GM12878 (cell line): ENCODE data around the gene NT5C3B. TPM values are rescaled to one million over a fixed set of nuclear protein-coding genes. Genes with fewer than 3 reads are reported as not detected.

Experiments used
- ATAC-seq: fragments of 200-7000 bp; cut with Tn5 transposase; 3 replicates; pipeline ENCODE4 v1.9.1; 2020; ENCODE audit warnings: mild to moderate bottlenecking, moderate library complexity
- BruUV-seq: library from RNA; stranded (reverse); fragments of 400-500 nt; replicated peaks from 2 replicates; lab custom pipeline; 2021; lab: Mats Ljungman, UMichigan
- CTCF ChIA-PET: fragments of 300-600 bp; sonication (Branson Sonifier 250); formaldehyde crosslinking; extraction: SDS; loops from one replicate; lab custom pipeline; 2021; ENCODE audit warnings: inconsistent platforms; lab: Yijun Ruan, JAX
- POLR2A ChIA-PET: fragments of 350-600 bp; formaldehyde crosslinking; extraction: SDS; loops from one replicate; lab custom pipeline; 2021; ENCODE audit warnings: inconsistent platforms; lab: Charles Lee
- RAD21 ChIA-PET: fragments of 300-600 bp; sonication (Branson Sonifier 250); formaldehyde crosslinking; loops from one replicate; lab custom pipeline; 2023; ENCODE audit warnings: antibody characterized with exemption; ENCODE audit not compliant: unreplicated experiment; lab: Charles Lee
- SMC1A ChIA-PET: fragments of 300-600 bp; sonication (Branson Sonifier 250); formaldehyde crosslinking; loops from one replicate; lab custom pipeline; 2023; ENCODE audit not compliant: unreplicated experiment, uncharacterized antibody; lab: Charles Lee
- DNase-seq: peaks from one replicate; pipeline ENCODE4 v3.0.0-alpha.2; 2011; ENCODE audit warnings: low read depth, low spot score
- FAIRE-seq: peaks from 3 replicates; lab custom pipeline; 2011; peaks lifted over from hg19 to GRCh38; lab: Jason Lieb, UNC
- H2AFZ ChIP-seq: 2 replicates; pipeline ENCODE4 v1.6.0; 2011; ENCODE audit warnings: low read depth, low read length, control low read depth; ENCODE audit not compliant: control insufficient read depth
- H3K27ac ChIP-seq: 2 replicates; pipeline ENCODE4 v1.5.1; 2011; ENCODE audit warnings: control low read depth; ENCODE audit not compliant: control insufficient read depth, insufficient read depth
- H3K27me3 ChIP-seq, 2 experiments: replicated peaks in 1 of 2; 2 replicates each; pipeline versions ENCODE4 v1.6.0 to v1.6.1; 2011; ENCODE audit warnings: low read length in 1 of 2; ENCODE audit not compliant: control insufficient read depth in 2 of 2, insufficient read depth in 2 of 2
- H3K36me3 ChIP-seq, 2 experiments: 2 replicates each; pipeline ENCODE4 v1.5.1; 2011; ENCODE audit warnings: low read length in 1 of 2; ENCODE audit not compliant: control insufficient read depth in 2 of 2, insufficient read depth in 2 of 2
- H3K4me1 ChIP-seq: 2 replicates; pipeline ENCODE4 v1.6.1; 2011; ENCODE audit warnings: mild to moderate bottlenecking, low read length, moderate library complexity, mixed read lengths; ENCODE audit not compliant: control insufficient read depth, insufficient read depth
- H3K4me2 ChIP-seq: 2 replicates; pipeline ENCODE4 v1.6.0; 2011; ENCODE audit warnings: control low read depth; ENCODE audit not compliant: control insufficient read depth, insufficient read depth
- H3K4me3 ChIP-seq: fragments of 200-600 bp; sonication (generic); 2 replicates; pipeline ENCODE4 v1.5.1; 2016
- H3K79me2 ChIP-seq: 2 replicates; pipeline ENCODE4 v1.6.0; 2011; ENCODE audit warnings: low read length; ENCODE audit not compliant: control insufficient read depth, insufficient read depth
- H3K9ac ChIP-seq: 2 replicates; pipeline ENCODE4 v1.8.0; 2011; ENCODE audit warnings: low read length, control low read depth, mixed read lengths; ENCODE audit not compliant: control insufficient read depth, insufficient read depth
- H3K9me3 ChIP-seq: replicated peaks from 3 replicates; pipeline ENCODE4 v1.5.1; 2011; ENCODE audit warnings: mild to moderate bottlenecking, low read length; ENCODE audit not compliant: control insufficient read depth, insufficient read depth
- H4K20me1 ChIP-seq: 2 replicates; pipeline ENCODE4 v1.6.0; 2011; ENCODE audit not compliant: control insufficient read depth, insufficient read depth
- MTA2 ChIP-seq: fragments of 450-650 bp; IDR thresholded peaks from 2 replicates; pipeline ENCODE4 v1.6.1; 2016; ENCODE audit warnings: low read depth, mild to moderate bottlenecking, moderate library complexity
- NFXL1 ChIP-seq: fragments of 450-650 bp; IDR thresholded peaks from 2 replicates; pipeline ENCODE4 v1.6.1; 2017; ENCODE audit warnings: antibody characterized with exemption, mild to moderate bottlenecking, borderline replicate concordance
- PML ChIP-seq: IDR thresholded peaks from 2 replicates; pipeline ENCODE4 v1.6.1; 2012; ENCODE audit warnings: low read length, inconsistent platforms
- POLR2AphosphoS5 ChIP-seq: IDR thresholded peaks from 2 replicates; pipeline ENCODE4 v1.6.1; 2011; ENCODE audit warnings: mild to moderate bottlenecking, low read length, inconsistent platforms
- ZZZ3 ChIP-seq: IDR thresholded peaks from 2 replicates; pipeline ENCODE4 v1.6.1; 2011; ENCODE audit warnings: low read depth; ENCODE audit not compliant: control insufficient read depth, insufficient read length
- WGBS: methylation state at CpG from one replicate; pipeline ENCODE4 v1.1.6; 2016; ENCODE audit warnings: low lambda C conversion rate; ENCODE audit not compliant: insufficient replicate concordance, insufficient coverage; ENCODE audit errors: missing lambda C conversion rate; 5-methylcytosine and 5-hydroxymethylcytosine counted together
- in situ Hi-C: fragments of 300-500 bp; cut with MboI; formaldehyde crosslinking; loops from 9 replicates; pipeline ENCODE4 v1.14.3; 2018; ENCODE audit warnings: mixed read lengths
- intact Hi-C: fragments of 100-400 bp; cut with micrococcal nuclease; formaldehyde crosslinking; loops from one replicate; pipeline ENCODE4 v1.14.2; 2022; ENCODE audit not compliant: unreplicated experiment
- polyA plus RNA-seq, 11 experiments: library from polyadenylated mRNA; depleted of rRNA in 4 of 11; unstranded in 6 of 11; stranded (reverse) in 5 of 11; fragments of >200 nt; fragmentation: Nextera tagmentation in 4 of 11; fragmentation: Illumina TruSeq in 1 of 11; extraction: Ambion mirVana in 4 of 11; extraction: Trizol in 1 of 11; gene quantifications; 1 replicate in 1 of 11; 2 replicates in 10 of 11; pipeline versions ENCODE4 v1.2.1 to v1.2.3, GENCODE V29; 2011 to 2016; ENCODE audit warnings: inconsistent platforms in 2 of 11, missing spikeins in 2 of 11, low read depth in 1 of 11
- total RNA-seq, 4 experiments: library from RNA; depleted of rRNA in 3 of 4; stranded (reverse); fragments of >200 nt in 3 of 4; fragmentation: Illumina TruSeq in 1 of 4; extraction: Trizol in 1 of 4; gene quantifications; 2 replicates each; pipeline versions ENCODE4 v1.2.1 to v1.2.3, GENCODE V29; 2013 to 2021
- TF ChIP-seq, protein P1 (sequence below): fragments of 150-350 bp; IDR thresholded peaks from 2 replicates; pipeline ENCODE4 v1.6.1; 2014; ENCODE audit warnings: mild to moderate bottlenecking, low read depth, low read length

The NT5C3B gene
- total and polyA plus RNA-seq, 10 of the 15 experiments (the other 5 are each of a cell fraction or from before 2014, with no cell fraction given): 0.52 to 64.6 (median 41.0) TPM

DNA sequence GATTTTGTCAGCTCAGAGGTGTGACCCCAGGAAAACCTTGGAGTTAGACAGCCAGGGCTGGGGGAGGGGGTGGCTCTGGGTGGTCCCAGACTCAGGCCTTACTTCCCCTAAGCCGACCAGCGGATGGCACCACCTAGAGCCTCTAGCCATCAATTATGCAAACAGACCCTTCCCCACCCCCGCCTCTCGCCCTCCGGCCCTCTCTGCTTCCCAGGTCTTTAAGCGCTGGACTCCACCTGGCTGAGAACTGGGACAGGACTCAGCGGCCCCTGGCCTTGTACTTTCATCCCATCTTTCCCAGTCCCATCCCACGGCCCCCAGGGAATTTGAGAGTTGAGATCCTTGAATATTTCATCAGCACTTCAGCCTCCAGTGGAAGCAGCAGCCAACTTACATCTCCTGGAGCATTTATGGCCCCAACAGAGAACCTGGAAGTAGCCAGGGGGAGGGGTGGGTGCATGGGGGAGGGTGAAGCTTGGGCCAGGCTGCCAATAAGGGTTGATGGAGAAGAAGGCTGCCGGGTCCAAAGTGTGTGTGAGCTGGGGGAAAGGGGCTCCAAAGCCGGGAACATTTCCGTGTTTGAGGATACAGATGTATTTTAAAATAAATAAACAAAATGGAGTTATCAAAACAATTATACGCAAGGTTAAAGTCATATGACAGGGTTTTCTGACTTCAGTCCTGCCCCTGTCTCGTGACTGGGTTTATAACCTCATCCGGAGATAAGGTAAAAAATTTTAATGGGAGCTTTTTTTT lies 42.1 kb downstream of the NT5C3B start (continued):
- TF ChIP-seq PML: no peak
- TF ChIP-seq ZZZ3: no peak
- TF ChIP-seq POLR2AphosphoS5: no peak

DNA sequence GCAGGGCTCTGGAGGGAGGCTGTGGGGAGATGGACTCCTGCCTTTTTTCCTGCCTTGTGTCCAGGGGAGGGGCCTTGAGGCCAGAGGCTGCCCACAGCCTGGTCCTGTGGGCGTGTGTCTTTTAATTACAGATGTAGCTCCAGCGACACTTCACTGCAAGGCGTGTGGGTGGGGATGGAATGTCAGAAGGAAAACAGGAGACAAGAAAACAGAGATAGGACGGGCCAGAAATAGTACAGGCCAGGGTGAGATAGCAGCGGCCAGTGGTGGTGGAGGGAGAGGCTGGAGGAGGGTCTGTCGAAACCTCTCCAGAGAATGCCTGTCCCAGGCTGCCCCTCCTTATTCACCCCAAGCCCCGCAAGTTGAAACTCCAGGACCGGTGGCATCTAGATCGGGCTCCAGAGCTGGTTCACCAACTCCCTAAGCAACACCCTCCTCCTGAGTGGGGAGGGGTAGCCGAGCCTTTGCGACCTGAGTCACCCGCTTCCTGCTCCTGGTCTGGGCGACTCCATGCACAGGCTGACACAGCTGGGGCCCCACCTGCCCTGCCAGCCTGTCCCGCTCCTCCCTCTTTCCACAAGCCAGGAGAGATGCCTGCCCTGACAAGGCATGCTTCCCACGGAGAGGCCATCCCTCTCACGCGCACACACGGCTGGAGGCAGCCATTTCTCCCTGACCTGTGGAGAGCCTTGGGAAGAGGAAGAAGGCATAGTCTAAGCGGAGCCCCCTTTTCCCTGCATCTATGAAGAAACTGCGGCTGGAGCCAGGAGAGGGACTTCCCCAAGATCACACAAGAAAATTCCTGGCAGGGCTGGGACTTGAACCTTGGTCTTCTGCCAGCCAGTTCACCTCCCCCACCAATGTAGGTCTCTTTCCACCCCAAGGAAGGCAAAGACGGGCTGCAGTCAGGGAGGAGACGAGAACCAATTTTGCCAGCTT lies 42.9 kb downstream of the NT5C3B start:
- intact Hi-C loops (no loop called here), in situ Hi-C loops (no loop called here)
- ATAC-seq (no peak), FAIRE-seq (no peak), DNase-seq (no peak)
- Histone ChIP-seq H2AFZ (no peak overlapping the region), H3K4me3 (no peak overlapping the region), H3K27me3 (no peaks in the 10 kb centered on the region), H3K79me2 (no peaks in the 10 kb centered on the region), H3K9me3 (no peaks in the 10 kb centered on the region), H3K9ac (no peak overlapping the region), H3K4me1 (no peaks in the 10 kb centered on the region), H3K36me3 (no peaks in the 10 kb centered on the region), H3K4me2 (no peak overlapping the region), H3K27ac (no peak overlapping the region), H4K20me1 (no peaks in the 10 kb centered on the region)
- ChIA-PET SMC1A (no interaction called here), RAD21 (no interaction called here), POLR2A (interaction anchor here (0.6 kb wide), 1 partner anchor 138 kb away, joined by 3 read pairs; no protein-coding TSS in a partner anchor), CTCF (no interaction called here)
- TF ChIP-seq NFXL1 (no peak), MTA2 (no peak)
- TF ChIP-seq, protein P1, sequence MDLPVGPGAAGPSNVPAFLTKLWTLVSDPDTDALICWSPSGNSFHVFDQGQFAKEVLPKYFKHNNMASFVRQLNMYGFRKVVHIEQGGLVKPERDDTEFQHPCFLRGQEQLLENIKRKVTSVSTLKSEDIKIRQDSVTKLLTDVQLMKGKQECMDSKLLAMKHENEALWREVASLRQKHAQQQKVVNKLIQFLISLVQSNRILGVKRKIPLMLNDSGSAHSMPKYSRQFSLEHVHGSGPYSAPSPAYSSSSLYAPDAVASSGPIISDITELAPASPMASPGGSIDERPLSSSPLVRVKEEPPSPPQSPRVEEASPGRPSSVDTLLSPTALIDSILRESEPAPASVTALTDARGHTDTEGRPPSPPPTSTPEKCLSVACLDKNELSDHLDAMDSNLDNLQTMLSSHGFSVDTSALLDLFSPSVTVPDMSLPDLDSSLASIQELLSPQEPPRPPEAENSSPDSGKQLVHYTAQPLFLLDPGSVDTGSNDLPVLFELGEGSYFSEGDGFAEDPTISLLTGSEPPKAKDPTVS: no peak
- WGBS: 32% methylated on average over 21 of the region's 22 CpGs
- no TSS peak for BruUV-seq
